ENCODE results near the gene RNF31.
"Not testable (repeated sequence)": the region's sequence is repeated elsewhere in the genome, so short reads cannot be mapped to it uniquely, and the experiment has no call there.

Gene RNF31

GRCh38 chr14:24146978-24147760 is at the start of gene RNF31:
Gene RNF31 (plus strand): TSS chr14:24147498. CDS start chr14:24147699, 201 bp downstream.
- peak; percentile 99 for DNase-seq

DNA sequence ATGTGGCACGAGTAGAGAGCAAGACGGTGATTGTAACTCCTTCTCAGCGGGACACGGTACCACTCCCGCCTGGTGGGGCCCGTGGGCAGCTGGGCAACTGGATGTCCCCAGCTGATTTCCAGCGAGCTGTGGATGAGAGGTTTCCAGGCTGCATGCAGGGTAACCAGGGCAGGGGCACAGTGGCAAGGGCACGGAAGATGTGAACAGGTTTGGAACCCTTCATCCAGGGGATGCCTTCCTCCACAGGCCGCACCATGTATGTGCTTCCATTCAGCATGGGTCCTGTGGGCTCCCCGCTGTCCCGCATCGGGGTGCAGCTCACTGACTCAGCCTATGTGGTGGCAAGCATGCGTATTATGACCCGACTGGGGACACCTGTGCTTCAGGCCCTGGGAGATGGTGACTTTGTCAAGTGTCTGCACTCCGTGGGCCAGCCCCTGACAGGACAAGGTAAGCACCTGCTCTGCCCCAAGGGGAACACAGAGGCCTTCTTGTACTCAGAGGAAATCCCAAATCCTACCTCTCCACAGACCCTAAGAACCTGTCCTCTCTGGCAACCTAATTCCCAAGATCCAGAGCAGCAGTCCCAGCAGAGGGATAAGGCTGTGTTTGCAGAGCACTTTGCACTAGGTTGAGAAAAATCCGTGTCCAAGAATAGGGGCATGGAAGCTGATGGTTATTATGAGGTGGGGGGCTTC is 48.9 kb upstream of the RNF31 start:
- DNase-seq: no peak

DNA sequence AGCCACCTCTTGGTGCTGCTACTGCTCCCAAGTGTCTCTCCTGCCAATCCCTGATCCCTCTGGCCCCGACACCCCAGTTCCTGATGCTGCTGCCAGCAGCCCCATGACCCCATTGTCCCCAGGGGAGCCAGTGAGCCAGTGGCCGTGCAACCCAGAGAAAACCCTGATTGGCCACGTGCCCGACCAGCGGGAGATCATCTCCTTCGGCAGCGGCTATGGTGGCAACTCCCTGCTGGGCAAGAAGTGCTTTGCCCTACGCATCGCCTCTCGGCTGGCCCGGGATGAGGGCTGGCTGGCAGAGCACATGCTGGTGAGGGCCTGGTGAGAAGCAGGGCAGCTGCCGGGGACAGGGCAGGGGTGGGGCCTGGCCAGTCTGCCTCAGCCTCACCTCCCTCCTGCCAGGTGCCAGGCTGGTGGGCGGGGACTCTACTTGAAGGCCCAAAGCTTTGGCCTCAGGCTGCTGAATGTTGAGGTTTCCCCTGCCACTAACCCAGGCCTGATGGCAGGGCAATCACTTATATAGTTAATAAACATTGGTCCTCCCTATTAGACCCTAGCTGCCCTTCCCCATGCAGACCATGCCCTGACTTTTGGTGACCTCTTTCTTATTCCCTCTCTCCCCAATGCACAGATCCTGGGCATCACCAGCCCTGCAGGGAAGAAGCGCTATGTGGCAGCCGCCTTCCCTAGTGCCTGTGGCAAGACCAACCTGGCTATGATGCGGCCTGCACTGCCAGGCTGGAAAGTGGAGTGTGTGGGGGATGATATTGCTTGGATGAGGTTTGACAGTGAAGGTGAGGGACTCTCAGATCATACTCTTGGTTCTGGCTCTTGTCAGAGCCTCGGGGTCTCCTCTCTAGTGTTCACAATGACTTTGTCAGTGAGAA is 48.1 kb upstream of the RNF31 start:
- peak; percentile 83 for DNase-seq

DNA sequence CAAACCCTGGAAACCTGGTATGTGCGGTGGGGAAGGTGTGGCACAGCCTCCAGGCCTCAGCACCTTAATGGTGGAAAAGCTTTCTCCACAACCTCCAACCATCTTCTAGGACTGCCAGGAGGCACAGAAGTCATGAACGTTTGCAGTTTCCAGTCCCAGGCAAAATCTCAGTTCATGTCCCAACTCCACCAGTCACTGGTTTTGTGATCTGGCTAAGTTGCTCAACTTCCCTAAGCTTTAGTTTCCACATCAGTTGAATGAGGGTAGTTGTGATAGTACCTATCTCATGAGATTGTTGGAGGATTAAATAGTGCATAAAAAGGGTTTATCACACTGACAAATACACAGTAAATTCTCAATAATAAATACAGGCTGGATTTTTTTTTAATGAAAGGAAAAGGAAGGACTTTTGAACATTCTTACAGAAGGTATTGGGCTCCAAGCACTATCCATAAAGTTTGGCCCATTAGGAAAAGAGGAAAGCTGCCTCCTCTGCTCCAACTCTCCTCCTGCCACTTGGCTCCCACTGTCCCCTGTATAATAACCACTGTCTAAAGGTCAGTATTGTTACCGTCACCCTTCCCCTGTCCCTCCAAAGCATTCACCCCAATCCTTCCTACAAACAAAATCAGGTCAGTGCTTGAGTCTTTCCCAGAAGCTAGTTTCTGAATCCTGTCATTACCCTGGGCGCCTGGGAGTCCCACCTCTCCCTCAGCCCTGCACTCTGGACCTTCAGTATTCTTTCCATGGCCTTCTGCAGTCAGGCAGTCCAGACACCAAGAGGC is 46.9 kb upstream of the RNF31 start:
- no peak for DNase-seq

- DNase-seq: no peak
These were observed 46.3 kb upstream of the RNF31 start for GRCh38 chr14:24100982-24101494.

DNA sequence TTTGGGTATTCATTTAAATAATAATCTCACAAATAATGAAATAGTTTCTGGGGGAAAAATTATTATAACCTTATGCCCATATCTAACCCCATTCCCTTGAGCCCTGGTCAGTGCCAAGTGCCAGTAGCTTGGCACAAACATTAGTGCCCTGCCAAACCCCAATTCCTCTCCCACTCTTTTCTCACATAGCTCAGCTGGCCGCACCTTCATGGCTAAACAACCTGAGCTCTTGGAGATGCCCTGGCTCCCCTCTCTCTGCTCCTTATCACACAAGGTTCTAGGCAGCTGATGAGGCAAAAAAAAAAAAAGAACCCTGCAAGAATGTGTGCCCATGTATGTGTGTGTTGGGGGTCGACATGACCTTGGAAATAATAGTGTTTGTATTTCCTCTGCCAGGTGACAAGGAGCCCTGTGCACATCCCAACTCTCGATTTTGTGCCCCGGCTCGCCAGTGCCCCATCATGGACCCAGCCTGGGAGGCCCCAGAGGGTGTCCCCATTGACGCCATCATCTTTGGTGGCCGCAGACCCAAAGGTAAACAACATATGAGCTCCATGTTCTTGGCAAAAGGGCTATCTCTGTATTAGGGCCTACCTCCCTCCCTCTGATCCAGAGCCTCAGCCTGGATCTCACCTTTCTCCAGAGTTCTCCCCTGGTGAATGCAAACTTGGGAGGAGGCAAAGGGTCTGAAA is 44.8 kb upstream of the RNF31 start:
- DNase-seq: no peak

DNA sequence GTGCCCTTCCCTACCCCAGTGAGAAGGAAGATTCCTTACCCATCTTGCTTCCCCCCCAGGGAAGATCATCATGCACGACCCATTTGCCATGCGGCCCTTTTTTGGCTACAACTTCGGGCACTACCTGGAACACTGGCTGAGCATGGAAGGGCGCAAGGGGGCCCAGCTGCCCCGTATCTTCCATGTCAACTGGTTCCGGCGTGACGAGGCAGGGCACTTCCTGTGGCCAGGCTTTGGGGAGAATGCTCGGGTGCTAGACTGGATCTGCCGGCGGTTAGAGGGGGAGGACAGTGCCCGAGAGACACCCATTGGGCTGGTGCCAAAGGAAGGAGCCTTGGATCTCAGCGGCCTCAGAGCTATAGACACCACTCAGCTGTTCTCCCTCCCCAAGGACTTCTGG is 43.8 kb upstream of the RNF31 start:
- no peak for DNase-seq

GRCh38 chr14:24105609-24106239 is 41.6 kb upstream of the RNF31 start:
- not testable (repeated sequence) for DNase-seq

DNA sequence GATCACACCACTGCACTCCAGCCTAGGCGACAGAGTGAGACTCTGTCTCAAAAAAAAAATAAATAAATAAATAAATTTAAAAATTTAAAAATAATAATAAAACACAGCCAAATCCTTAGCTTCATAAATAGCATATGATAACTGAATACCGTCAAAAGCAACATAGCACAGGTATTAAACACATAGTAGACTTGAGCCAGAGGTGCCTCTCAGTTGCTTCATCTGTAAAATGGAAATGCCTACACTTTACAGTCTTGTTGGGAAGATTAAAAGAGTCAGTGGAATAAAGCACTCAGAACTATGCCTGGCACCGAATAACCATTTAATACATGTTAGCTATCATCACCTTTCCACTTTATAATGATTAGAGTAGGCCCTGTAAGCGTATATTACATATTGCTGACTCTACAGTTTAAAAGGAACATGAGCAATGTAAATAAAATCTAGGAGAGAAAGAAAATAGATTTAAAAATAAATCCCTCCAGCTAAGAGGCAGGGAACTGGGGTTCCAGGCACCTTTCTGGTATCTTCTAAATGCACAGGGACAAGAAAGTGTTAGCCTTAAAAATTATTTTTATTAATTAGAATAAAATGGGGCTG is 40.5 kb upstream of the RNF31 start:
- DNase-seq: no peak

GRCh38 chr14:24108336-24108874 is 38.9 kb upstream of the RNF31 start:
- DNase-seq: no peak

GRCh38 chr14:24110060-24110459 is 37.2 kb upstream of the RNF31 start:
- no peak for DNase-seq

- no peak for DNase-seq
These were observed 36.8 kb upstream of the RNF31 start for GRCh38 chr14:24110523-24110922.

GRCh38 chr14:24113379-24113800 is 33.9 kb upstream of the RNF31 start:
- no peak for DNase-seq

DNA sequence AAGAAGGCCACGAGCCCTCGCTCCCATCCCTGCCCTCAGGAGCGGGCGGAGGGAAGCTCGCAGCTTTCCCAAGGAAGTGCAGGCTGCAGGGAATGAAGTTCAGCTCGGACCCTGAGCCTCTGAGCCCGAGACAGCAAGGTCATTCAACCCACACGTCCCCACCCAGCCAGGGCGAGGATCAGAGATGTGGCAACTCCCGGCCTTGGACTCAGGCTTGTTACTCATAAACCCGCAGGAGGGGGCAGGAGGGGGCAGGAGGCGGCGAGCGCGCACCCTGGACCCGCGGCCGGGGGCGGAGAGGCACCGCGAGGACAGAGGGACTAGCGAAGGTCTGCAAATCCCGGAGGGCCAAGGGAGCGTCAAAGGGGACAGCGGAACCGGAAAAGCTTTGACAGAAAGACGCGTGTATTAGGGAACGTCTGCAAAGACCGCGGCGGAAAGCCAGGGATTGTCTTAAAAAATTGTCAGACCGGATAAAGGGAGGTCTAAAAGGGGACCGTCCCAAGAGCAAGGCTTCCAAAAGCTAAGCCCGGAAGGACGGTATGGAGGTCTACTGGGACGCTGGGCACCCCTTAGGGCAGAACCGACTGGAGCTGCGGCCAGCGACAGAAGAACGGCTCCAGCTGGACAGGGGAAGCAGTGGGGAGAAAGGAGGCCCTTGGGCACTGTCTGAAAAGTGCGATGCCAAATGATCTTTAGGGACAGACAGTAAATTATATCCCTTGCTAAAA is 33.3 kb upstream of the RNF31 start:
- DNase-seq: peak; percentile 93

GRCh38 chr14:24114532-24115421 is 32.5 kb upstream of the RNF31 start, which contains the start of the genes DCAF11 and NRL:
Gene DCAF11 (plus strand): TSS chr14:24114777. CDS start chr14:24115595, 818 bp downstream.
Gene NRL (minus strand): TSS chr14:24114949. CDS start chr14:24082848, 32,101 bp downstream.
- DNase-seq: peak; percentile 100

GRCh38 chr14:24115422-24116127 is 31.7 kb upstream of the RNF31 start:
- no peak for DNase-seq

DNA sequence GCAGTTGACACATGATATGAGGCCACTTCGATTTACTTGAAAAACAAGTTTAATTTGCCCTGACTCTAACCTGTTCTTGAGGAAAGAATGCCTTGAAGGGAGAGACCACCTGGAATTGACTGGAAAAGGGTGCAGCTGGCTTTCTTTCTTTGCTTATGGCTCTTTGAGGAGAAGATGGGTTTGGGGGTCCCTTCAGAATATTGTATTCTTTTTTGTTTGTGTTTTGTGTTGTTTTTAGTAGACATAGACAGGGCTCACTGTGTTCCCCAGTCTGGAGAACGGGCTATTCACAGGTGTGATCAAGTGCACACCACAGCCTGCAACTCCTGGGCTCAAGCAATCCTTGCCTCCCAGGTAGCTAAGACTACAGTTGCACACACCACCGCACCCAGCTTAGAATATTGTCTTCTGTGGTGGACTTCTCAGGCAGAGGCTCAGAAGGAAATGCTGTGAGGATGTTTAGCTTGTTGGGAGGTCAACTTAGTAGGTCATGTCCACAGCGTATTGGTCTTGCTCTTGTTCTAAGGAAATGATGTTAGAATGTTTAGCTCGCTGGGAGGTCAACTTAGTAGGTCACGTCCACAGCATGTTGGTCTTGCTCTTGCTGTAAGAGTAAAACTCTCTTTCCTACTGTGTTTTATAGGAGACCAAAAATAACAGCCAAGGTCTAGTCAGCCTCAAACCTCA is 31.0 kb upstream of the RNF31 start:
- DNase-seq: no peak
